Activated CD8-positive, alpha-beta T cell treated with anti-CD3 and anti-CD28 coated beads for 36 hours (primary cell): Measurements from ENCODE around the gene GOLGA8A. TPM values are rescaled to one million over a fixed set of nuclear protein-coding genes. Genes with fewer than 3 reads are reported as not detected.

ENCODE experiments used
- ATAC-seq: fragments of 200-7000 bp; cut with Tn5 transposase; one replicate; pipeline ENCODE4 v1.10.0; 2021; ENCODE audit warnings: mild to moderate bottlenecking, moderate library complexity
- CTCF ChIA-PET: fragments of 350-600 bp; sonication (Branson Sonifier 250); formaldehyde crosslinking; loops from one replicate; lab custom pipeline; 2021; ENCODE audit warnings: antibody characterized with exemption; lab: Charles Lee
- POLR2A ChIA-PET: fragments of 350-600 bp; sonication (Branson Sonifier 250); formaldehyde crosslinking; loops from one replicate; lab custom pipeline; 2021; ENCODE audit warnings: antibody characterized with exemption; lab: Charles Lee
- DNase-seq: peaks from one replicate; pipeline ENCODE4 v3.0.0-alpha.2; 2020
- H3K27ac Mint-ChIP-seq: one replicate; pipeline ENCODE4 v1.8.0; 2021; ENCODE audit warnings: mild to moderate bottlenecking, mixed read lengths
- H3K27me3 Mint-ChIP-seq: one replicate; pipeline ENCODE4 v1.8.0; 2021; ENCODE audit warnings: mixed read lengths
- H3K36me3 Mint-ChIP-seq: one replicate; pipeline ENCODE4 v1.8.0; 2021; ENCODE audit warnings: low read depth, mixed read lengths
- H3K4me1 Mint-ChIP-seq: one replicate; pipeline ENCODE4 v1.8.0; 2021; ENCODE audit warnings: low read depth, mixed read lengths
- H3K4me3 Mint-ChIP-seq: one replicate; pipeline ENCODE4 v1.8.0; 2021; ENCODE audit warnings: mild to moderate bottlenecking, moderate library complexity, mixed read lengths
- H3K9me3 Mint-ChIP-seq: one replicate; pipeline ENCODE4 v1.8.0; 2021; ENCODE audit warnings: mixed read lengths
- intact Hi-C: fragments of 100-400 bp; cut with micrococcal nuclease; formaldehyde crosslinking; loops from one replicate; pipeline ENCODE4 v1.10.0; 2022
- total RNA-seq, 2 experiments: library from RNA; stranded (reverse); gene quantifications; one replicate each; pipeline ENCODE4 v1.2.3, GENCODE V29; 2021
- TF ChIP-seq, protein P1 (sequence below): fragments of 200-600 bp; IDR thresholded peaks from one replicate; pipeline ENCODE4 v1.8.0; 2022; ENCODE audit warnings: antibody characterized with exemption, mild to moderate bottlenecking

GOLGA8A gene
- total RNA-seq, 2 experiments from 2014 or later, result 140 to 141 TPM

DNA sequence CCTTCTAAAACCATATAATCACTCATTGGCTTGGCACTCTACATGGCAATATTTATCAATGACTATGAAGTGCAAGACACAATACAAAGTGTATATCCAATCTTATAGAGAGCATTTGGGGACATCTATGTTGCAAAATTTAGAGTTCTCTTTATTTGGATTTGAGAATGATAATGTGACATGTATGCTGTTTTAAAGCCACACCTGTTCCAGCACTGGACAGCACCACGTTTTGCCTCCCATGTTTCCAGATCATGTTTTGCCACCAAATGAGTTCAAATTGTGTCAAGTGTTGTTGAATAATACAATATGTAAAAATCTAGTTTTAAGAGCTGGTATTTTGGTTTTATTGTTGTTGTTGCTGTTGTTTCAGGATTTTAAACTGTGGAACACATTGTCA lies 33.3 kb upstream of the GOLGA8A start:
- TF ChIP-seq, protein P1, sequence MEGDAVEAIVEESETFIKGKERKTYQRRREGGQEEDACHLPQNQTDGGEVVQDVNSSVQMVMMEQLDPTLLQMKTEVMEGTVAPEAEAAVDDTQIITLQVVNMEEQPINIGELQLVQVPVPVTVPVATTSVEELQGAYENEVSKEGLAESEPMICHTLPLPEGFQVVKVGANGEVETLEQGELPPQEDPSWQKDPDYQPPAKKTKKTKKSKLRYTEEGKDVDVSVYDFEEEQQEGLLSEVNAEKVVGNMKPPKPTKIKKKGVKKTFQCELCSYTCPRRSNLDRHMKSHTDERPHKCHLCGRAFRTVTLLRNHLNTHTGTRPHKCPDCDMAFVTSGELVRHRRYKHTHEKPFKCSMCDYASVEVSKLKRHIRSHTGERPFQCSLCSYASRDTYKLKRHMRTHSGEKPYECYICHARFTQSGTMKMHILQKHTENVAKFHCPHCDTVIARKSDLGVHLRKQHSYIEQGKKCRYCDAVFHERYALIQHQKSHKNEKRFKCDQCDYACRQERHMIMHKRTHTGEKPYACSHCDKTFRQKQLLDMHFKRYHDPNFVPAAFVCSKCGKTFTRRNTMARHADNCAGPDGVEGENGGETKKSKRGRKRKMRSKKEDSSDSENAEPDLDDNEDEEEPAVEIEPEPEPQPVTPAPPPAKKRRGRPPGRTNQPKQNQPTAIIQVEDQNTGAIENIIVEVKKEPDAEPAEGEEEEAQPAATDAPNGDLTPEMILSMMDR, result no peak
- peak; percentile 12 for DNase-seq
- CTCF ChIA-PET, result no interaction called here
- Mint-ChIP-seq H3K4me1 (peaks cover 8% of the 10 kb centered on the region), H3K4me3 (no peak overlapping the region), H3K36me3 (no peaks in the 10 kb centered on the region), H3K27ac (no peak overlapping the region), H3K27me3 (peaks cover 19% of the 10 kb centered on the region), H3K9me3 (no peaks in the 10 kb centered on the region)
- POLR2A ChIA-PET, result interaction anchor here (0.6 kb wide), 1 partner anchor 359 kb away, joined by 5 read pairs; no protein-coding TSS in a partner anchor
- intact Hi-C loops, result no loop called here
- ATAC-seq, result no peak

DNA sequence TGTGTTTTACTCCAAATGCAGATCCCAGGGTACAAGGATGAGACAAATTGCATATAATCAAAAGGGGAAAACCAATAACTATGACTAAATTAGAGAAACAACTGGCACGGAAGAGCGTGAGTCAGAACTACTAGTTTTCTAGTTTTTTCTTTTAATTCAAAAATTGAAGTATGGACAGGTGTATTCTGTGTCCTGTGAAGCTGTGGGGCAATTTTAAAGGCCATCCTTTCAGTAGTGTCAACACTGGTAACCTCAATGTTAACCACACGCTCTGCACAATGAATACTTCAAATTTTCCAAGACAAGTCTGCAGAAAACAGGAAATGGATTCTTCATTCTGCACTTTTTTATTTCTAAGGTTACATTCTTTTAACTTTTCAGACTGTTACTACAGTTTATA lies 32.5 kb upstream of the GOLGA8A start:
- Mint-ChIP-seq H3K27ac (no peak overlapping the region), H3K4me3 (no peak overlapping the region), H3K4me1 (peaks cover 8% of the 10 kb centered on the region), H3K9me3 (no peaks in the 10 kb centered on the region), H3K36me3 (no peaks in the 10 kb centered on the region), H3K27me3 (peaks cover 14% of the 10 kb centered on the region)
- DNase-seq (peak; percentile 11), ATAC-seq (peak; percentile 84)
- intact Hi-C loops, result no loop called here
- CTCF ChIA-PET, result no interaction called here
- TF ChIP-seq, protein P1, result no peak
- POLR2A ChIA-PET, result no interaction called here

DNA sequence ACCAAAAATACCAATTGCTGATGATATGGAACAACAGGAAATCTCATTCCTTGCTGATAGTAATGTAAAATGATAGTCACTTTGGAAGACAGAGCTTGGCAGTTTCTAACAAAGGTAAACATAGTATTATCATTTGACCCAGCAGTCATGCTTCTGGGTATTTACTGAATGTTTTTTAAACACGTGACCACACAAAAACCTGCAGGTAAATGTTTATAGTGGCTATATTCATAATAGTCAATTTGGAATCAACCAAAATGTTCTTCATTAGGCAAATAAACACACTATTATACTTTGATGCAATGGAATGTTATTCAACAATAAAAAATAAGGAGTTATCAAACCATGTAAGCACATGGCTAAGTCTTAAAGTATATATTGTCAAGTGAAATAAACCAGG lies 24.1 kb upstream of the GOLGA8A start:
- DNase-seq (no peak), ATAC-seq (no peak)
- Mint-ChIP-seq H3K9me3 (no peaks in the 10 kb centered on the region), H3K27ac (no peak overlapping the region), H3K27me3 (peaks cover 27% of the 10 kb centered on the region), H3K4me1 (no peaks in the 10 kb centered on the region), H3K36me3 (no peaks in the 10 kb centered on the region), H3K4me3 (no peak overlapping the region)
- intact Hi-C loops, result no loop called here
- TF ChIP-seq, protein P1, result no peak
- CTCF ChIA-PET, result no interaction called here
- POLR2A ChIA-PET, result no interaction called here

DNA sequence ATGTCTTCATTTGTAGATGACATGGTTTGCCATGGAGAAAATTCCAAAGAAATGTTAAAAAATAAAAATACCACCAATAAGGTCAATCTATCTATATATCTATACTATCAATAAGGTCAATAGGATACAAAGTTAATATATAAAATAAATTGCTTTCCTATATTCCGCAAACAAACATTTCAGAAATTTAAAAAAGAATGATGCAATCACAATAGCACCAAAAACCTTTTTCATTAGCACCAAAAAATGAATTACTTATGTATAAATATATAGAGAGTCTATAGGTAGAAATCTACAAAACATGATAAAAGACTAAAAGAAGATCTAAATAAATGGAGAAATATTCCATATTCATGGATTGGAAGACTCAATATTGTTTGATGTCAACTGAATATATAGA lies 22.8 kb upstream of the GOLGA8A start:
- TF ChIP-seq, protein P1, result no peak

DNA sequence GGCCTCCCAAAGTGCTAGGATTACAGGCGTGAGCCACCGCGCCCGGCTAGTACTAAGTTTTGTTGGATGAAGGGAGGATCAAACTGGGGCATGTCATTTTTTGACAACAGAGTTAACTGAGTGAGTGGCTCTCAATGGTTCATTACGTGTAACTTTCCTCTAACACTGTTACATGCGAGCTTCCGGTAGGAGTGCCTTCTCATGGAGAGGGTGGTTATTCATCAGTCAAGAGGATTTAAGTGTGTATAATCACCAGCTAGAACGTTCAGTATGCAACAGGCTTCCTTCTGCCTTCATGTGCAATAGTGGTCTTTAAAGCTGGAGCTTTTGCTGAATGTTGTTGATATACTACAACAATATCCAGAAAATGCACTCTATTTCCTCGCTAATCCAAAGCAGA lies 19.1 kb upstream of the GOLGA8A start:
- ATAC-seq, result no peak
- no peaks in the 10 kb centered on the region for H3K36me3 Mint-ChIP-seq
- POLR2A ChIA-PET, result no interaction called here
- H3K27me3 Mint-ChIP-seq, result peaks cover 29% of the 10 kb centered on the region
- intact Hi-C loops, result no loop called here
- H3K27ac Mint-ChIP-seq, result no peak overlapping the region
- H3K4me1 Mint-ChIP-seq, result no peaks in the 10 kb centered on the region
- CTCF ChIA-PET, result no interaction called here
- H3K9me3 Mint-ChIP-seq, result no peaks in the 10 kb centered on the region
- DNase-seq, result no peak
- H3K4me3 Mint-ChIP-seq, result no peak overlapping the region
- TF ChIP-seq, protein P1, result no peak

More for the DNA sequence above, 22.8 kb upstream of the GOLGA8A start:
- no peak overlapping the region for H3K4me3 Mint-ChIP-seq
- ATAC-seq, result no peak
- no peak for DNase-seq
- intact Hi-C loops, result no loop called here
- CTCF ChIA-PET, result interaction anchor here (1.8 kb wide), 1 partner anchor 93 kb away, joined by 5 read pairs; the partner anchor contains the start of gene LPCAT4
- no peaks in the 10 kb centered on the region for H3K36me3 Mint-ChIP-seq
- H3K27me3 Mint-ChIP-seq, result peaks cover 26% of the 10 kb centered on the region
- no peak overlapping the region for H3K27ac Mint-ChIP-seq
- no peaks in the 10 kb centered on the region for H3K4me1 Mint-ChIP-seq
- POLR2A ChIA-PET, result interaction anchor here (0.6 kb wide), 1 partner anchor 118 kb away, joined by 3 read pairs; no protein-coding TSS in a partner anchor
- H3K9me3 Mint-ChIP-seq, result no peaks in the 10 kb centered on the region
